K562 (cell line): ENCODE data around the gene MBD5. TPM values are rescaled to one million over a fixed set of nuclear protein-coding genes. Genes with fewer than 3 reads are reported as not detected.

ENCODE experiments used
- ATAC-seq: fragments of 200-7000 bp; cut with Tn5 transposase; 3 replicates; pipeline ENCODE4 v1.9.1; 2020; ENCODE audit warnings: moderate library complexity
- BruUV-seq: library from RNA; stranded (reverse); fragments of 400-500 nt; replicated peaks from 2 replicates; lab custom pipeline; 2021; lab: Mats Ljungman, UMichigan
- CTCF ChIA-PET: fragments of 300-600 bp; formaldehyde crosslinking; extraction: SDS; loops from one replicate; lab custom pipeline; 2021; ENCODE audit warnings: low intra/inter-chr PET ratio; lab: Yijun Ruan, JAX
- POLR2A ChIA-PET: fragments of 300-600, 350-650 bp; sonication (Branson Sonifier 250); formaldehyde crosslinking; extraction: SDS; loops from one replicate; lab custom pipeline; 2021; ENCODE audit warnings: antibody characterized with exemption, inconsistent platforms; lab: Yijun Ruan, JAX
- DNase-seq, 4 experiments: peaks; one replicate each; pipeline versions ENCODE4 v3.0.0 to v3.0.0-alpha.2; 2011 to 2018; ENCODE audit warnings: low spot score in 3 of 4, mixed read lengths in 3 of 4; ENCODE audit errors: extremely low read depth in 1 of 4
- FAIRE-seq: peaks from 2 replicates; lab custom pipeline; 2011; peaks lifted over from hg19 to GRCh38; lab: Jason Lieb, UNC
- H2AFZ ChIP-seq: 2 replicates; pipeline ENCODE4 v1.6.0; 2011; ENCODE audit warnings: low read depth, low read length, control low read depth, inconsistent platforms
- H3K27ac ChIP-seq: fragments of 200-600 bp; 3 replicates; pipeline ENCODE4 v1.8.0; 2011; ENCODE audit warnings: low read depth, mild to moderate bottlenecking, control low read depth, inconsistent platforms, low read length, moderate library complexity, mixed read lengths; ENCODE audit errors: extremely low read depth
- H3K27me3 ChIP-seq, 2 experiments: fragments of 300-600 bp in 1 of 2; 2 replicates in 1 of 2; 3 replicates in 1 of 2; pipeline versions ENCODE4 v1.6.0 to v1.8.0; 2011; ENCODE audit warnings: inconsistent platforms in 2 of 2, low read length in 2 of 2, mild to moderate bottlenecking in 1 of 2, mixed read lengths in 1 of 2, moderate library complexity in 1 of 2; ENCODE audit not compliant: control insufficient read depth in 2 of 2, insufficient read depth in 2 of 2
- H3K36me3 ChIP-seq: fragments of 300-600 bp; 3 replicates; pipeline ENCODE4 v1.8.0; 2011; ENCODE audit warnings: mild to moderate bottlenecking, low read length, inconsistent platforms; ENCODE audit not compliant: control insufficient read depth, insufficient read depth
- H3K4me1 ChIP-seq, 2 experiments: fragments of 200-600 bp in 1 of 2; replicated peaks in 1 of 2; 2 replicates in 1 of 2; 3 replicates in 1 of 2; pipeline versions ENCODE4 v1.5.1 to v1.8.0; 2011; ENCODE audit warnings: inconsistent platforms in 2 of 2, low read length in 2 of 2, mild to moderate bottlenecking in 1 of 2, mixed read lengths in 1 of 2, moderate library complexity in 1 of 2; ENCODE audit not compliant: control insufficient read depth in 2 of 2, insufficient read depth in 2 of 2
- H3K4me2 ChIP-seq: 2 replicates; pipeline ENCODE4 v1.6.1; 2011; ENCODE audit warnings: low read length, control low read depth, inconsistent platforms, mixed read lengths; ENCODE audit not compliant: insufficient read depth
- H3K4me3 ChIP-seq: fragments of 200-600 bp; sonication (generic), shearing (Covaris generic); 2 replicates; pipeline ENCODE4 v1.5.1; 2016; ENCODE audit warnings: control low read depth, inconsistent platforms
- H3K79me2 ChIP-seq: fragments of 200-600 bp; 3 replicates; pipeline ENCODE4 v1.8.0; 2011; ENCODE audit warnings: low read length, inconsistent platforms; ENCODE audit not compliant: control insufficient read depth, insufficient read depth
- H3K9ac ChIP-seq, 2 experiments: 2 replicates each; pipeline versions ENCODE4 v1.6.0 to v1.6.1; 2011; ENCODE audit warnings: low read depth in 2 of 2, low read length in 2 of 2, control low read depth in 1 of 2, inconsistent platforms in 1 of 2, mild to moderate bottlenecking in 1 of 2, mixed read lengths in 1 of 2; ENCODE audit not compliant: insufficient read depth in 1 of 2
- H3K9me1 ChIP-seq: one replicate; pipeline ENCODE4 v1.6.0; 2011; ENCODE audit warnings: inconsistent platforms, mild to moderate bottlenecking, low read length, moderate library complexity; ENCODE audit not compliant: control insufficient read depth, insufficient read depth
- H3K9me3 ChIP-seq: replicated peaks from 2 replicates; pipeline ENCODE4 v1.5.1; 2011; ENCODE audit warnings: low read depth, low read length, inconsistent platforms; ENCODE audit not compliant: control insufficient read depth, insufficient read depth
- H4K20me1 ChIP-seq: replicated peaks from 2 replicates; pipeline ENCODE4 v1.6.1; 2011; ENCODE audit warnings: low read length, inconsistent platforms, mixed read lengths; ENCODE audit not compliant: control insufficient read depth, insufficient read depth
- ATF1 ChIP-seq, 2 experiments: fragments of 450-650 bp in 1 of 2; IDR thresholded peaks; 2 replicates each; pipeline ENCODE4 v1.6.1; 2016; ENCODE audit warnings: missing compliant biosample characterization in 1 of 2, missing genetic modification characterization in 1 of 2
- BHLHE40 ChIP-seq: IDR thresholded peaks from 2 replicates; pipeline ENCODE4 v1.6.1; 2011; ENCODE audit warnings: low read length, improper control_type of control experiment
- CAMTA2 ChIP-seq: fragments of 250-450 bp; sonication (Bioruptor Pico); conservative IDR thresholded peaks from 2 replicates; pipeline ENCODE4 v1.5.1; 2022
- CBX1 ChIP-seq: sonication (generic); IDR thresholded peaks from 2 replicates; pipeline ENCODE4 v1.6.1; 2016; ENCODE audit warnings: antibody characterized with exemption, low read depth, mild to moderate bottlenecking
- FOXJ2 ChIP-seq: fragments of 200-800 bp; sonication (Bioruptor generic); IDR thresholded peaks from 2 replicates; pipeline ENCODE4 v1.6.1; 2016; ENCODE audit warnings: missing genetic modification characterization, missing compliant biosample characterization
- KDM2B ChIP-seq: fragments of 250-450 bp; sonication (Bioruptor Pico); IDR thresholded peaks from 2 replicates; pipeline ENCODE4 v1.8.0; 2021; ENCODE audit warnings: mild to moderate bottlenecking, moderate library complexity
- MYNN ChIP-seq, 2 experiments: sonication (generic); formaldehyde crosslinking in 1 of 2; IDR thresholded peaks; 2 replicates each; pipeline versions ENCODE4 v1.5.0 to v1.6.1; 2016 to 2020; ENCODE audit warnings: antibody characterized with exemption in 1 of 2, missing genetic modification reagents in 1 of 2
- POU5F1 ChIP-seq: fragments of 150-350 bp; IDR thresholded peaks from 2 replicates; pipeline ENCODE4 v1.6.1; 2014; ENCODE audit warnings: borderline replicate concordance, low read length, low read depth, mild to moderate bottlenecking; ENCODE audit not compliant: partially characterized antibody
- PRMT5 ChIP-seq: sonication (generic); formaldehyde crosslinking; IDR thresholded peaks from 2 replicates; pipeline ENCODE4 v1.5.0; 2020; ENCODE audit warnings: missing genetic modification reagents
- SAFB2 ChIP-seq: fragments of 200-400 bp; formaldehyde crosslinking; IDR thresholded peaks from 2 replicates; pipeline ENCODE4 v1.6.1; 2018; ENCODE audit warnings: borderline replicate concordance, low read length, low read depth, moderate library complexity; ENCODE audit not compliant: severe bottlenecking
- SRSF9 ChIP-seq: fragments of 200-400 bp; formaldehyde crosslinking; IDR thresholded peaks from 2 replicates; pipeline ENCODE4 v1.6.1; 2017; ENCODE audit warnings: low read depth, low read length, borderline replicate concordance
- TFAM ChIP-seq: fragments of 250-450 bp; sonication (Bioruptor Pico); conservative IDR thresholded peaks from 2 replicates; pipeline ENCODE4 v1.5.0; 2021; ENCODE audit warnings: mild to moderate bottlenecking, moderate library complexity
- ZBTB7A ChIP-seq: IDR thresholded peaks from 2 replicates; pipeline ENCODE4 v1.6.1; 2011; ENCODE audit warnings: low read depth, mild to moderate bottlenecking, low read length, moderate library complexity, borderline replicate concordance; ENCODE audit not compliant: control insufficient read depth
- ZNF133 ChIP-seq: fragments of 250-450 bp; sonication (Bioruptor Pico); IDR thresholded peaks from 2 replicates; pipeline ENCODE4 v1.4.0; 2020; ENCODE audit warnings: mild to moderate bottlenecking
- ZNF184 ChIP-seq: sonication (generic); formaldehyde crosslinking; IDR thresholded peaks from 2 replicates; pipeline ENCODE4 v1.5.0; 2020; ENCODE audit warnings: missing genetic modification reagents
- ZNF551 ChIP-seq: fragments of 250-450 bp; sonication (Bioruptor Pico); IDR thresholded peaks from 2 replicates; pipeline ENCODE4 v1.5.0; 2021; ENCODE audit warnings: mild to moderate bottlenecking, moderate library complexity
- WGBS: fragments of 100-300 bp; shearing (Covaris generic); methylation state at CpG from one replicate; pipeline ENCODE4 v1.1.6; 2016; ENCODE audit warnings: low coverage, mixed read lengths; ENCODE audit not compliant: insufficient coverage; ENCODE audit errors: missing lambda C conversion rate; 5-methylcytosine and 5-hydroxymethylcytosine counted together
- in situ Hi-C: fragments of 300-500 bp; cut with MboI; formaldehyde crosslinking; loops from 4 replicates; pipeline ENCODE4 v1.15.0; 2018; ENCODE audit warnings: inconsistent platforms, mixed read lengths
- intact Hi-C: fragments of 100-400 bp; cut with micrococcal nuclease; formaldehyde crosslinking; loops from 2 replicates; pipeline ENCODE4 v1.14.2; 2022
- polyA plus RNA-seq, 8 experiments: library from polyadenylated mRNA; depleted of rRNA in 4 of 8; stranded (reverse) in 5 of 8; unstranded in 3 of 8; fragments of >200 nt; fragmentation: Nextera tagmentation in 2 of 8; fragmentation: Illumina TruSeq in 1 of 8; extraction: Ambion mirVana in 2 of 8; extraction: Trizol in 1 of 8; gene quantifications; 2 replicates each; pipeline versions ENCODE4 v1.2.1 to v1.2.3, GENCODE V29; 2011 to 2014; ENCODE audit warnings: inconsistent platforms in 1 of 8, missing spikeins in 1 of 8
- total RNA-seq, 7 experiments: library from RNA; depleted of rRNA in 6 of 7; stranded (reverse); fragments of >200 nt in 6 of 7; fragmentation: Illumina TruSeq in 2 of 7; extraction: Trizol in 2 of 7; gene quantifications; 2 replicates each; pipeline versions ENCODE4 v1.2.1 to v1.2.3, GENCODE V29; 2011 to 2021; ENCODE audit warnings: low replicate concordance in 1 of 7
- TF ChIP-seq, protein P1 (sequence below): fragments of 250-450 bp; sonication (Bioruptor Pico); IDR thresholded peaks from 2 replicates; pipeline ENCODE4 v1.4.0; 2020
- TF ChIP-seq, protein P2 (sequence below): sonication (generic); formaldehyde crosslinking; IDR thresholded peaks from 2 replicates; pipeline ENCODE4 v1.8.0; 2022; ENCODE audit warnings: mild to moderate bottlenecking, low read depth, missing genetic modification reagents

Gene MBD5
- total and polyA plus RNA-seq, 9 of the 15 experiments (the other 6 are each of a cell fraction or from before 2014, with no cell fraction given): 3.4 to 14.5 (median 9.0) TPM

DNA sequence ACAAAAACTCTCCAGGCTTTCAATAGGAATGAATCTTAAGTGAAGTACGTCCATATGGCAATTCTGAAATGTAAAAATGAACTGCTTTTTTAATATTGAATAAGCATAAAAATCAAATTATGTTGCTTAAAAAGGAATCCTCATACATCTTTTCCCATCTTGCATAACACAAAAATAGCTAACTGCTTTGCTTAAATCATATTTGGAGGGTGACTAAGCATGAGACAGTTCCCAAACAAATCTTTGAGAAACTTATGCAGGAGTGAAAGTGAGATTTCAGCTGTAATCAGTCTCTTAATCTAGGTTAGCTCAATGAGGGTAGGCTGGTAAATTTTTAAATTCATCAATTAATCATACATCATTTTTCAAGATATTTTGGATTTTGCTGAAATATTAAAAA, 111.5 kb downstream of the MBD5 start:
- BruUV-seq: no TSS peak
- no peaks in the 10 kb centered on the region for H4K20me1 ChIP-seq
- no peak for DNase-seq
- no peaks in the 10 kb centered on the region for H3K36me3 ChIP-seq
- H3K4me2 ChIP-seq: no peak overlapping the region
- no peak overlapping the region for H3K9ac ChIP-seq
- no peak overlapping the region for H3K4me3 ChIP-seq
- H3K4me1 ChIP-seq: no peaks in the 10 kb centered on the region
- CTCF ChIA-PET: no interaction called here
- intact Hi-C loops (no loop called here), in situ Hi-C loops (no loop called here)
- H3K79me2 ChIP-seq: no peaks in the 10 kb centered on the region
- POLR2A ChIA-PET: no interaction called here
- no peak overlapping the region for H2AFZ ChIP-seq
- WGBS: 18% methylated on average over 1 of the region's 1 CpG
- ATAC-seq: no peak
- no peak overlapping the region for H3K27ac ChIP-seq
- no peak for FAIRE-seq
- no peaks in the 10 kb centered on the region for H3K9me3 ChIP-seq
- H3K9me1 ChIP-seq: no peaks in the 10 kb centered on the region
- no peaks in the 10 kb centered on the region for H3K27me3 ChIP-seq
- TF ChIP-seq ZNF184 (CRISPR knock-in tag): no peak
- TF ChIP-seq BHLHE40: no peak
- TF ChIP-seq ZNF551 (CRISPR knock-in tag): no peak
- TF ChIP-seq, protein P1, sequence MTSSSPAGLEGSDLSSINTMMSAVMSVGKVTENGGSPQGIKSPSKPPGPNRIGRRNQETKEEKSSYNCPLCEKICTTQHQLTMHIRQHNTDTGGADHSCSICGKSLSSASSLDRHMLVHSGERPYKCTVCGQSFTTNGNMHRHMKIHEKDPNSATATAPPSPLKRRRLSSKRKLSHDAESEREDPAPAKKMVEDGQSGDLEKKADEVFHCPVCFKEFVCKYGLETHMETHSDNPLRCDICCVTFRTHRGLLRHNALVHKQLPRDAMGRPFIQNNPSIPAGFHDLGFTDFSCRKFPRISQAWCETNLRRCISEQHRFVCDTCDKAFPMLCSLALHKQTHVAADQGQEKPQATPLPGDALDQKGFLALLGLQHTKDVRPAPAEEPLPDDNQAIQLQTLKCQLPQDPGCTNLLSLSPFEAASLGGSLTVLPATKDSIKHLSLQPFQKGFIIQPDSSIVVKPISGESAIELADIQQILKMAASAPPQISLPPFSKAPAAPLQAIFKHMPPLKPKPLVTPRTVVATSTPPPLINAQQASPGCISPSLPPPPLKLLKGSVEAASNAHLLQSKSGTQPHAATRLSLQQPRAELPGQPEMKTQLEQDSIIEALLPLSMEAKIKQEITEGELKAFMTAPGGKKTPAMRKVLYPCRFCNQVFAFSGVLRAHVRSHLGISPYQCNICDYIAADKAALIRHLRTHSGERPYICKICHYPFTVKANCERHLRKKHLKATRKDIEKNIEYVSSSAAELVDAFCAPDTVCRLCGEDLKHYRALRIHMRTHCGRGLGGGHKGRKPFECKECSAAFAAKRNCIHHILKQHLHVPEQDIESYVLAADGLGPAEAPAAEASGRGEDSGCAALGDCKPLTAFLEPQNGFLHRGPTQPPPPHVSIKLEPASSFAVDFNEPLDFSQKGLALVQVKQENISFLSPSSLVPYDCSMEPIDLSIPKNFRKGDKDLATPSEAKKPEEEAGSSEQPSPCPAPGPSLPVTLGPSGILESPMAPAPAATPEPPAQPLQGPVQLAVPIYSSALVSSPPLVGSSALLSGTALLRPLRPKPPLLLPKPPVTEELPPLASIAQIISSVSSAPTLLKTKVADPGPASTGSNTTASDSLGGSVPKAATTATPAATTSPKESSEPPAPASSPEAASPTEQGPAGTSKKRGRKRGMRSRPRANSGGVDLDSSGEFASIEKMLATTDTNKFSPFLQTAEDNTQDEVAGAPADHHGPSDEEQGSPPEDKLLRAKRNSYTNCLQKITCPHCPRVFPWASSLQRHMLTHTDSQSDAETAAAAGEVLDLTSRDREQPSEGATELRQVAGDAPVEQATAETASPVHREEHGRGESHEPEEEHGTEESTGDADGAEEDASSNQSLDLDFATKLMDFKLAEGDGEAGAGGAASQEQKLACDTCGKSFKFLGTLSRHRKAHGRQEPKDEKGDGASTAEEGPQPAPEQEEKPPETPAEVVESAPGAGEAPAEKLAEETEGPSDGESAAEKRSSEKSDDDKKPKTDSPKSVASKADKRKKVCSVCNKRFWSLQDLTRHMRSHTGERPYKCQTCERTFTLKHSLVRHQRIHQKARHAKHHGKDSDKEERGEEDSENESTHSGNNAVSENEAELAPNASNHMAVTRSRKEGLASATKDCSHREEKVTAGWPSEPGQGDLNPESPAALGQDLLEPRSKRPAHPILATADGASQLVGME (CRISPR knock-in tag): no peak
- TF ChIP-seq ZBTB7A: no peak
- TF ChIP-seq PRMT5 (CRISPR knock-in tag): no peak
- no peak for TF ChIP-seq POU5F1
- TF ChIP-seq KDM2B (CRISPR knock-in tag): no peak
- TF ChIP-seq, protein P2, sequence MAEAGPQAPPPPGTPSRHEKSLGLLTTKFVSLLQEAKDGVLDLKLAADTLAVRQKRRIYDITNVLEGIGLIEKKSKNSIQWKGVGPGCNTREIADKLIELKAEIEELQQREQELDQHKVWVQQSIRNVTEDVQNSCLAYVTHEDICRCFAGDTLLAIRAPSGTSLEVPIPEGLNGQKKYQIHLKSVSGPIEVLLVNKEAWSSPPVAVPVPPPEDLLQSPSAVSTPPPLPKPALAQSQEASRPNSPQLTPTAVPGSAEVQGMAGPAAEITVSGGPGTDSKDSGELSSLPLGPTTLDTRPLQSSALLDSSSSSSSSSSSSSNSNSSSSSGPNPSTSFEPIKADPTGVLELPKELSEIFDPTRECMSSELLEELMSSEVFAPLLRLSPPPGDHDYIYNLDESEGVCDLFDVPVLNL (CRISPR knock-in tag): no peak
- no peak for TF ChIP-seq ATF1 (CRISPR knock-in tag; IDR thresholded peaks at IDR 0.05)
- TF ChIP-seq ATF1 (tag; IDR thresholded peaks at IDR 0.05): no peak
- no peak for TF ChIP-seq FOXJ2 (tag)
- TF ChIP-seq ZNF133: no peak
- no peak for TF ChIP-seq CBX1
- no peak for TF ChIP-seq SAFB2
- no peak for TF ChIP-seq TFAM (CRISPR knock-in tag)
- TF ChIP-seq SRSF9: no peak
- TF ChIP-seq CAMTA2 (CRISPR knock-in tag): no peak
- no peak for TF ChIP-seq MYNN (IDR thresholded peaks at IDR 0.05)
- TF ChIP-seq MYNN (CRISPR knock-in tag; IDR thresholded peaks at IDR 0.05): no peak
